Tibial nerve (tissue), 4 donors: Measurements from ENCODE around the gene SFTPD. TPM values are rescaled to one million over a fixed set of nuclear protein-coding genes. Genes with fewer than 3 reads are reported as not detected.
"Not testable (repeated sequence)": the region's sequence is repeated elsewhere in the genome, so short reads cannot be mapped to it uniquely, and the experiment has no call there.

Experiments
- DNase-seq, 2 donors: peaks; one replicate each; pipeline ENCODE4 v3.0.0-alpha.2; 2019; ENCODE audit warnings: low spot score in 2 of 2
- H3K27ac ChIP-seq, 4 donors: fragments of 200-600 bp; sonication (generic) in 3 of 4; one replicate each; pipeline ENCODE4 v1.5.1; 2017 to 2019; ENCODE audit warnings: mild to moderate bottlenecking in 1 of 4
- H3K27me3 ChIP-seq, 2 donors: fragments of 200-600 bp; sonication (generic) in 1 of 2; one replicate each; pipeline versions ENCODE4 v1.5.1 to v1.6.0; 2017 to 2019
- H3K36me3 ChIP-seq, 3 donors: fragments of 200-600 bp; sonication (generic); one replicate each; pipeline ENCODE4 v1.5.1; 2018 to 2019
- H3K4me1 ChIP-seq, 4 donors: fragments of 200-600 bp; sonication (generic) in 3 of 4; one replicate each; pipeline ENCODE4 v1.5.1; 2017 to 2019
- H3K4me3 ChIP-seq, 4 donors: fragments of 200-600 bp; sonication (generic) in 3 of 4; one replicate each; pipeline ENCODE4 v1.5.1; 2017 to 2019; ENCODE audit warnings: mild to moderate bottlenecking in 1 of 4, moderate library complexity in 1 of 4
- H3K9me3 ChIP-seq, 4 donors: fragments of 200-600 bp; sonication (generic) in 3 of 4; one replicate each; pipeline ENCODE4 v1.5.1; 2017 to 2019
- CTCF ChIP-seq, 5 experiments: fragments of 200-600 bp in 3 of 5; fragments of 450-650 bp in 2 of 5; sonication (generic) in 3 of 5; IDR thresholded peaks; one replicate each; pipeline ENCODE4 v1.5.1; 2016 to 2019; ENCODE audit warnings: antibody characterized with exemption in 5 of 5, mild to moderate bottlenecking in 3 of 5, moderate library complexity in 2 of 5
- EP300 ChIP-seq, 2 donors: sonication (generic); formaldehyde crosslinking; IDR thresholded peaks; one replicate each; pipeline ENCODE4 v1.6.1; 2017; ENCODE audit warnings: antibody characterized with exemption in 2 of 2, mild to moderate bottlenecking in 1 of 2
- POLR2A ChIP-seq, 2 donors: fragments of 450-650 bp; IDR thresholded peaks; one replicate each; pipeline ENCODE4 v1.6.1; 2017; ENCODE audit warnings: antibody characterized with exemption in 2 of 2, mild to moderate bottlenecking in 2 of 2, moderate library complexity in 2 of 2
- WGBS, 2 donors: methylation state at CpG; one replicate each; pipeline ENCODE4 v1.1.5; 2018; 5-methylcytosine and 5-hydroxymethylcytosine counted together
- total RNA-seq, 4 donors: library from RNA; depleted of rRNA; stranded (reverse); fragments of >200 nt; gene quantifications; one replicate each; pipeline ENCODE4 v1.1.0, GENCODE V29; 2016

Gene SFTPD
- total RNA-seq, 4 donors from 2014 or later, result 1.5 to 2.5 TPM; not detected in 2

DNA sequence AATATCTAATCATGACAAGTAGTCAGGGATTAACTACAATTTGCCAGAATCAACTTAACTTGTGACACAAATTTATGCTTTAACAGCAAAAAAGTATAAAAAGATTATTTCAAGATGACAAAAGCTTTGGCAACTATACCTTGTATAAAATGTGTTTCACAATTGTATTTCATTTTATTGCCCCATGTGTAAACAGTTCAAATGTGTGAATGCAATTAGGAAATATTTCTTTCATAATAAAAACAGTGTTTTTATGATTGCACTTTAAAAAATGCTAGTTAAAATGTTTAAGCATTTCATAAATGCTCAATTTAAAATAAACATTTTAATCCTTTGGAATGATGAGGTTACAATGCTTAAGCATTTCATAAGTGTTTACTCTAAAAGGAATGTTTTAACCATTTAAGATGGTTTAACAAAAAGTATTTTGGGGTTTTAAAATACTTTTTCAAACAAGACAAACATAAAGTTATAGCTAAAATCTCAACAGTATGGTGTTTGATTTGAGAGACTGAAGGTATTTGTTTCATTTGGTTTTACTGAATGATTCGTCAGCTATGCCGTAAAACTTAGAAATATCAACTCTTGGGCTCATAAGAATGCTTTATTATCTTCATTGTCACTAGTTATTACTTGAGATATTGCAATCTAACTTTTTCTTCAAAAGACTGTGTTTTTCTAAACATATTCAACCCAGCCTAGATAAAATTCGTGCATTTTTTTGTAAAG, 50.1 kb downstream of the SFTPD start:
- H3K27me3 ChIP-seq, result peaks cover 0 to 6% of the 10 kb centered on the region in 2 donors
- DNase-seq, result no peak
- H3K27ac ChIP-seq, result no peak overlapping the region
- H3K36me3 ChIP-seq, result no peaks in the 10 kb centered on the region
- WGBS, 2 donors, result 66 to 74% methylated on average over 3 of the region's 3 CpGs
- no peak for TF ChIP-seq CTCF (IDR thresholded peaks at IDR 0.05)
- TF ChIP-seq POLR2A (IDR thresholded peaks at IDR 0.05), result no peak
- TF ChIP-seq EP300 (IDR thresholded peaks at IDR 0.05), result no peak
- no peaks in the 10 kb centered on the region for H3K4me1 ChIP-seq
- H3K4me3 ChIP-seq, result no peak overlapping the region
- H3K9me3 ChIP-seq, result no peaks in the 10 kb centered on the region

DNA sequence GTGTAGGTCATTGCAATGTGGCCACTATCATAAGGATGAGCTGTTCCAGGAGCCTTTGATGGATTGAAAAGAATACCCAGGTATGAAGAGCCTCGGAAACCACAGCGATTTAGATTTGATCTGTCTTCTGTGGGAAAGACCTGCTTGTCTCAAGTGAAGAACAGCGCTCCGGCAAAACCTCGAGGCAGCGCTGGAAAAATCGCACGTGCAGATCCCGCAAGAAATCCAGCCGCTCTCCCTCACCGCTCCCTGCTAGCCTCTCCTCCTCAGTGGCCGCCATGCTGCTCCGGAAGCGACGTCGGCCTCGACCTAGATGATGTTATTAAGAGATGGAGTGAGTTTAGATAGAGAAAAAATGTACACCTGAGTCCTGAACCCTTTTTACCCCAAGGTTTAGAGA, 56.0 kb downstream of the SFTPD start:
- 92 to 97% methylated on average over 17 of the region's 17 CpGs for WGBS, 2 donors
- not testable (repeated sequence) for H3K9me3 ChIP-seq, H3K4me3 ChIP-seq, DNase-seq, H3K27me3 ChIP-seq, H3K27ac ChIP-seq, H3K4me1 ChIP-seq, H3K36me3 ChIP-seq

- no peak overlapping the region for H3K27ac ChIP-seq
- no peak for DNase-seq
- no peaks in the 10 kb centered on the region for H3K27me3 ChIP-seq
- WGBS, 2 donors, result 49 to 56% methylated on average over 1 of the region's 1 CpG
- no peaks in the 10 kb centered on the region for H3K36me3 ChIP-seq
- no peaks in the 10 kb centered on the region for H3K9me3 ChIP-seq
- TF ChIP-seq EP300 (IDR thresholded peaks at IDR 0.05), result no peak
- TF ChIP-seq POLR2A (IDR thresholded peaks at IDR 0.05), result no peak
- no peak for TF ChIP-seq CTCF (IDR thresholded peaks at IDR 0.05)
- no peaks in the 10 kb centered on the region for H3K4me1 ChIP-seq
- H3K4me3 ChIP-seq, result no peak overlapping the region
Observed at GRCh38 chr10:79890469-79890868, 58.4 kb downstream of the SFTPD start.

DNA sequence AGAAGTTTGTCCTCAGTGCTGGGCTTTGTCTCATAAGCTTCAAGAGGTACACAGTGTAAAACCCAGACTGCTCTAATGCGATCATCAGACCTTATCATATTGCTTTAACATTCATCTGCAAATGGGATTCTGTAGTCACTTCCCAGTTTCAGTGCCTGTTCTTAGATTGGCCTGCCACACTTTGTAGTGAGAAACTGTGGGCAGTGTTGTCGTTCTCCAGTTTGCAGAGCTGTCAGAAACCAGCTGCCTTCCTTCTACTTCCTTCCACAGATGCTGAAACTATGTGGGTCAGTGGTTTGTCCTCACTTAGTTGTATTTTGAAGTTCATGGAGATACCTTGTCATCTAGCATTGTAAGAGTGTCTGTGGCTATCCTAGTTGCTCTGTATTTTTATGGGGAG, 59.9 kb downstream of the SFTPD start:
- H3K27me3 ChIP-seq, H3K36me3 ChIP-seq, H3K4me3 ChIP-seq, H3K4me1 ChIP-seq, H3K9me3 ChIP-seq, DNase-seq, H3K27ac ChIP-seq: not testable (repeated sequence)
- WGBS, 2 donors, result 67 to 77% methylated on average over 2 of the region's 2 CpGs

Other genes with a start within 250 kb of the SFTPD start
- gene NUTM2B, start 245.9 kb downstream of the SFTPD start, total RNA-seq, result 1 to 10 TPM in 2 of 4 donors, under 1 TPM in 1, not detected in 1; 0.21 to 2.8 (median 1.4) TPM
- under 1 TPM in 2 of 4 donors, not detected in 2; 0.21 to 0.30 TPM for gene NUTM2E, start 122.4 kb downstream of the SFTPD start, total RNA-seq
- gene TMEM254, start 129.6 kb upstream of the SFTPD start, total RNA-seq, result 10 to 100 TPM in 3 of 4 donors, 1 to 10 TPM in 1; 8.0 to 18.8 (median 14.1) TPM
- 100 to 1,000 TPM in 3 of 4 donors, 10 to 100 TPM in 1; 63.3 to 199 (median 140) TPM for gene PLAC9, start 183.6 kb upstream of the SFTPD start, total RNA-seq